PC-3 (cell line): Measurements from ENCODE around the gene MCTP2. TPM values are rescaled to one million over a fixed set of nuclear protein-coding genes. Genes with fewer than 3 reads are reported as not detected.
"Not testable (repeated sequence)": the region's sequence is repeated elsewhere in the genome, so short reads cannot be mapped to it uniquely, and the experiment has no call there.

Experiments used
- ATAC-seq: fragments of 200-7000 bp; cut with Tn5 transposase; 2 replicates; pipeline ENCODE4 v1.9.1; 2020; ENCODE audit warnings: mild to moderate bottlenecking, moderate library complexity
- BruUV-seq: library from RNA; stranded (reverse); fragments of 400-500 nt; replicated peaks from 2 replicates; lab custom pipeline; 2021; lab: Mats Ljungman, UMichigan
- CTCF ChIA-PET: fragments of 300-600 bp; sonication (Branson Sonifier 250); formaldehyde crosslinking; loops from one replicate; lab custom pipeline; 2022; ENCODE audit warnings: antibody characterized with exemption; lab: Charles Lee
- POLR2A ChIA-PET: fragments of 300-600 bp; sonication (Branson Sonifier 250); formaldehyde crosslinking; loops from one replicate; lab custom pipeline; 2022; ENCODE audit warnings: antibody characterized with exemption; ENCODE audit not compliant: unreplicated experiment; lab: Charles Lee
- DNase-seq: peaks from one replicate; pipeline ENCODE4 v3.0.0-alpha.2; 2015
- H2AFZ ChIP-seq: fragments of 300-600 bp; sonication (generic); 2 replicates; pipeline ENCODE4 v1.6.0; 2016; ENCODE audit warnings: antibody characterized with exemption, low read length
- H3F3A ChIP-seq: fragments of 300-600 bp; sonication (generic); one replicate; pipeline ENCODE4 v1.6.0; 2017; ENCODE audit warnings: antibody characterized with exemption, low read length, control low read depth, mild to moderate bottlenecking; ENCODE audit not compliant: unreplicated experiment
- H3K27ac ChIP-seq: fragments of 300-600 bp; sonication (generic); 2 replicates; pipeline ENCODE4 v1.5.1; 2016; ENCODE audit warnings: mild to moderate bottlenecking, low read length
- H3K27me3 ChIP-seq: fragments of 300-600 bp; sonication (generic); 2 replicates; pipeline ENCODE4 v1.6.1; 2016; ENCODE audit warnings: low read length, mixed read lengths
- H3K36me3 ChIP-seq: fragments of 300-600 bp; sonication (generic); 2 replicates; pipeline ENCODE4 v1.6.1; 2016; ENCODE audit warnings: low read depth, mixed run types, low read length, mixed read lengths
- H3K4me1 ChIP-seq: fragments of 300-600 bp; sonication (generic); 2 replicates; pipeline ENCODE4 v1.5.1; 2016; ENCODE audit warnings: low read length; ENCODE audit not compliant: insufficient read depth
- H3K4me2 ChIP-seq: fragments of 300-600 bp; sonication (generic); 2 replicates; pipeline ENCODE4 v1.6.0; 2016; ENCODE audit warnings: low read length
- H3K4me3 ChIP-seq: fragments of 300-600 bp; sonication (generic); 2 replicates; pipeline ENCODE4 v1.5.1; 2016; ENCODE audit warnings: mild to moderate bottlenecking, low read length, mixed read lengths
- H3K79me2 ChIP-seq: fragments of 300-600 bp; sonication (generic); 2 replicates; pipeline ENCODE4 v1.6.1; 2017; ENCODE audit warnings: low read length, mixed read lengths
- H3K9ac ChIP-seq: fragments of 300-600 bp; sonication (generic); 2 replicates; pipeline ENCODE4 v1.6.0; 2016; ENCODE audit warnings: mild to moderate bottlenecking, low read length
- H3K9me2 ChIP-seq: fragments of 300-600 bp; sonication (generic); replicated peaks from 2 replicates; pipeline ENCODE4 v1.6.1; 2016; ENCODE audit warnings: mixed run types, low read length, mixed read lengths
- H3K9me3 ChIP-seq: fragments of 300-600 bp; sonication (generic); 2 replicates; pipeline ENCODE4 v1.6.1; 2016; ENCODE audit warnings: low read length, mixed read lengths
- H4K20me1 ChIP-seq: fragments of 300-600 bp; sonication (generic); 2 replicates; pipeline ENCODE4 v1.6.1; 2016; ENCODE audit warnings: low read length, mixed read lengths
- CTCF ChIP-seq: fragments of 300-600 bp; sonication (generic); conservative IDR thresholded peaks from 2 replicates; pipeline ENCODE4 v1.5.1; 2017; ENCODE audit warnings: antibody characterized with exemption, low read depth, mild to moderate bottlenecking, low read length
- EZH2 ChIP-seq: fragments of 300-600 bp; sonication (generic); IDR thresholded peaks from one replicate; pipeline ENCODE4 v1.6.1; 2017; ENCODE audit warnings: antibody characterized with exemption, mild to moderate bottlenecking, low read length; ENCODE audit not compliant: unreplicated experiment
- EZH2phosphoT487 ChIP-seq: fragments of 300-600 bp; sonication (generic); IDR thresholded peaks from 2 replicates; pipeline ENCODE4 v1.6.1; 2018; ENCODE audit warnings: mild to moderate bottlenecking, antibody characterized with exemption, low read length, borderline replicate concordance
- intact Hi-C: fragments of 100-400 bp; cut with micrococcal nuclease; formaldehyde crosslinking; loops from 2 replicates; pipeline ENCODE4 v1.9.0; 2023
- total RNA-seq: library from RNA; depleted of rRNA; stranded (reverse); fragments of >200 nt; gene quantifications from 2 replicates; pipeline ENCODE4 v1.2.3, GENCODE V29; 2014

The MCTP2 gene
- total RNA-seq, 1 experiment from 2014 or later, result 6.2 TPM

- ChIA-PET POLR2A (no interaction called here), CTCF (no interaction called here)
- H3K79me2 ChIP-seq, result no peaks in the 10 kb centered on the region
- H3K4me3 ChIP-seq, result no peak overlapping the region
- H3K9me2 ChIP-seq, result no peaks in the 10 kb centered on the region
- H3K27me3 ChIP-seq, result no peaks in the 10 kb centered on the region
- no peaks in the 10 kb centered on the region for H3K9me3 ChIP-seq
- no peak overlapping the region for H2AFZ ChIP-seq
- no peaks in the 10 kb centered on the region for H3F3A ChIP-seq
- H3K9ac ChIP-seq, result no peak overlapping the region
- no peak overlapping the region for H3K4me2 ChIP-seq
- H3K36me3 ChIP-seq, result no peaks in the 10 kb centered on the region
- TF ChIP-seq EZH2phosphoT487 (no peak), CTCF (no peak), EZH2 (no peak)
- no peak for ATAC-seq
- H3K27ac ChIP-seq, result no peak overlapping the region
- BruUV-seq, result no TSS peak
- H4K20me1 ChIP-seq, result no peaks in the 10 kb centered on the region
- intact Hi-C loops, result no loop called here
- no peaks in the 10 kb centered on the region for H3K4me1 ChIP-seq
- no peak for DNase-seq
These were observed 24.2 kb downstream of the MCTP2 start for GRCh38 chr15:94255540-94255939.

GRCh38 chr15:94256511-94256910, 25.1 kb downstream of the MCTP2 start:
- no peaks in the 10 kb centered on the region for H3F3A ChIP-seq
- H3K9me2 ChIP-seq, result no peaks in the 10 kb centered on the region
- intact Hi-C loops, result no loop called here
- no peak overlapping the region for H3K4me3 ChIP-seq
- H3K36me3 ChIP-seq, result no peaks in the 10 kb centered on the region
- no peak overlapping the region for H3K4me2 ChIP-seq
- ChIA-PET POLR2A (no interaction called here), CTCF (no interaction called here)
- H3K79me2 ChIP-seq, result no peaks in the 10 kb centered on the region
- H3K9ac ChIP-seq, result no peak overlapping the region
- no peaks in the 10 kb centered on the region for H3K9me3 ChIP-seq
- no peaks in the 10 kb centered on the region for H3K4me1 ChIP-seq
- H4K20me1 ChIP-seq, result no peaks in the 10 kb centered on the region
- no TSS peak for BruUV-seq
- ATAC-seq (no peak), DNase-seq (no peak)
- H2AFZ ChIP-seq, result no peak overlapping the region
- no peak overlapping the region for H3K27ac ChIP-seq
- H3K27me3 ChIP-seq, result no peaks in the 10 kb centered on the region
- TF ChIP-seq EZH2phosphoT487 (no peak), CTCF (no peak), EZH2 (no peak)

DNA sequence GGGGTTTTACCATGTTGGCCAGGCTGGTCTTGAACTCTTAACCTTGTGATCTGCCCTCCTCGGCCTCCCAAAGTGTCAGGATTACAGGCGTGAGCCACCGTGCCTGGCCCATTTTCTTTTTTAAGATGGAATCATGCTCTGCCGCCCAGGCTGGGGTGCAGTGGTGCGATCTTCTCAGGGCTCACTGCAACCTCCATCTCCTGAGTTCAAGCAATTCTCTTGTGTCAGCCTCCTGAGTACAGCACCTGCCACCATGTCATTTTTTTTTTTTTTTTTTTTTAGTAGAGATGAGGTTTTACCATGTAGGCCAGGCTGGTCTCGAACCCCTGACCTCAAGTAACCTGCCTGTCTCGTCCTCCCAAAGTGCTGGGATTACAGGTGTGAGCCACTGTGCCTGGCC, 26.4 kb downstream of the MCTP2 start:
- POLR2A ChIA-PET, DNase-seq, H3K4me3 ChIP-seq, intact Hi-C loops, H2AFZ ChIP-seq, H3F3A ChIP-seq, H4K20me1 ChIP-seq, H3K9me2 ChIP-seq, H3K9ac ChIP-seq, H3K4me2 ChIP-seq, H3K27me3 ChIP-seq, CTCF ChIA-PET, ATAC-seq, H3K79me2 ChIP-seq, H3K27ac ChIP-seq, H3K4me1 ChIP-seq, BruUV-seq, H3K36me3 ChIP-seq, H3K9me3 ChIP-seq: not testable (repeated sequence)
